HL-60 (cell line): ENCODE measurements around the gene GSN.

Source experiments
- POLR2AphosphoS5 ChIP-seq: IDR thresholded peaks from 2 replicates; pipeline ENCODE4 v1.6.1; 2012; ENCODE audit warnings: low read depth
- SPI1 ChIP-seq: IDR thresholded peaks from 2 replicates; pipeline ENCODE4 v1.6.1; 2012; ENCODE audit warnings: low read depth, mild to moderate bottlenecking, borderline replicate concordance
- TF ChIP-seq, protein P1 (sequence below): IDR thresholded peaks from one replicate; pipeline ENCODE4 v1.5.1; 2011; ENCODE audit warnings: low read length, control low read depth, inconsistent platforms; ENCODE audit not compliant: insufficient read depth
- TF ChIP-seq, protein P2 (sequence below): IDR thresholded peaks from 2 replicates; pipeline ENCODE4 v1.6.1; 2012; ENCODE audit warnings: low read depth; ENCODE audit not compliant: insufficient replicate concordance

DNA sequence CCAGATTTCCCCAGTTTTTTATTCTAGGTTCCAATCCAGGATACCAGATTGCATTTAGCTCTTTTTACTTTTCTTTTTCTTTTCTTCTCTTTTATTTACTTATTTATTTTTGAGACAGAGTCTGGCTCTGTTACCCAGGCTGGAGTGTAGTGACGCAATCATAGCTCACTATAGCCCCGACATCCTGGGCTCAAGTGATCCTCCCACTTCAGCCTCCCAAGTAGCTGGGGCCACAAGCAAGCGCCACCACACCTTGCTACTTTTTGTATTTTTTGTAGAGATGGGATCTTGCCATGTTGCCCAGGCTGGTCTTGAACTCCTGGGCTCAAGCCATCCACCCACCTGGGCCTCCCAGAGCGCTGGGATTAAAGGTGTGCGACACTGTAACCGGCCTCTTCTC lies 48.4 kb downstream of the GSN start:
- TF ChIP-seq, protein P1, sequence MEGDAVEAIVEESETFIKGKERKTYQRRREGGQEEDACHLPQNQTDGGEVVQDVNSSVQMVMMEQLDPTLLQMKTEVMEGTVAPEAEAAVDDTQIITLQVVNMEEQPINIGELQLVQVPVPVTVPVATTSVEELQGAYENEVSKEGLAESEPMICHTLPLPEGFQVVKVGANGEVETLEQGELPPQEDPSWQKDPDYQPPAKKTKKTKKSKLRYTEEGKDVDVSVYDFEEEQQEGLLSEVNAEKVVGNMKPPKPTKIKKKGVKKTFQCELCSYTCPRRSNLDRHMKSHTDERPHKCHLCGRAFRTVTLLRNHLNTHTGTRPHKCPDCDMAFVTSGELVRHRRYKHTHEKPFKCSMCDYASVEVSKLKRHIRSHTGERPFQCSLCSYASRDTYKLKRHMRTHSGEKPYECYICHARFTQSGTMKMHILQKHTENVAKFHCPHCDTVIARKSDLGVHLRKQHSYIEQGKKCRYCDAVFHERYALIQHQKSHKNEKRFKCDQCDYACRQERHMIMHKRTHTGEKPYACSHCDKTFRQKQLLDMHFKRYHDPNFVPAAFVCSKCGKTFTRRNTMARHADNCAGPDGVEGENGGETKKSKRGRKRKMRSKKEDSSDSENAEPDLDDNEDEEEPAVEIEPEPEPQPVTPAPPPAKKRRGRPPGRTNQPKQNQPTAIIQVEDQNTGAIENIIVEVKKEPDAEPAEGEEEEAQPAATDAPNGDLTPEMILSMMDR: no peak
- no peak for TF ChIP-seq POLR2AphosphoS5
- TF ChIP-seq, protein P2, sequence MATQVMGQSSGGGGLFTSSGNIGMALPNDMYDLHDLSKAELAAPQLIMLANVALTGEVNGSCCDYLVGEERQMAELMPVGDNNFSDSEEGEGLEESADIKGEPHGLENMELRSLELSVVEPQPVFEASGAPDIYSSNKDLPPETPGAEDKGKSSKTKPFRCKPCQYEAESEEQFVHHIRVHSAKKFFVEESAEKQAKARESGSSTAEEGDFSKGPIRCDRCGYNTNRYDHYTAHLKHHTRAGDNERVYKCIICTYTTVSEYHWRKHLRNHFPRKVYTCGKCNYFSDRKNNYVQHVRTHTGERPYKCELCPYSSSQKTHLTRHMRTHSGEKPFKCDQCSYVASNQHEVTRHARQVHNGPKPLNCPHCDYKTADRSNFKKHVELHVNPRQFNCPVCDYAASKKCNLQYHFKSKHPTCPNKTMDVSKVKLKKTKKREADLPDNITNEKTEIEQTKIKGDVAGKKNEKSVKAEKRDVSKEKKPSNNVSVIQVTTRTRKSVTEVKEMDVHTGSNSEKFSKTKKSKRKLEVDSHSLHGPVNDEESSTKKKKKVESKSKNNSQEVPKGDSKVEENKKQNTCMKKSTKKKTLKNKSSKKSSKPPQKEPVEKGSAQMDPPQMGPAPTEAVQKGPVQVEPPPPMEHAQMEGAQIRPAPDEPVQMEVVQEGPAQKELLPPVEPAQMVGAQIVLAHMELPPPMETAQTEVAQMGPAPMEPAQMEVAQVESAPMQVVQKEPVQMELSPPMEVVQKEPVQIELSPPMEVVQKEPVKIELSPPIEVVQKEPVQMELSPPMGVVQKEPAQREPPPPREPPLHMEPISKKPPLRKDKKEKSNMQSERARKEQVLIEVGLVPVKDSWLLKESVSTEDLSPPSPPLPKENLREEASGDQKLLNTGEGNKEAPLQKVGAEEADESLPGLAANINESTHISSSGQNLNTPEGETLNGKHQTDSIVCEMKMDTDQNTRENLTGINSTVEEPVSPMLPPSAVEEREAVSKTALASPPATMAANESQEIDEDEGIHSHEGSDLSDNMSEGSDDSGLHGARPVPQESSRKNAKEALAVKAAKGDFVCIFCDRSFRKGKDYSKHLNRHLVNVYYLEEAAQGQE: no peak
- no peak for TF ChIP-seq SPI1
